DMS53 treated with DMSO at 0.1 percent for 48 hours (cell line): ENCODE measurements around the gene PAX8.
"Not testable (repeated sequence)": the region's sequence is repeated elsewhere in the genome, so short reads cannot be mapped to it uniquely, and the experiment has no call there.

ENCODE experiments used
- DNase-seq: peaks from one replicate; lab custom pipeline; 2025; ENCODE audit not compliant: unreplicated experiment; lab: John Stamatoyannopoulos, UW

Gene PAX8

DNA sequence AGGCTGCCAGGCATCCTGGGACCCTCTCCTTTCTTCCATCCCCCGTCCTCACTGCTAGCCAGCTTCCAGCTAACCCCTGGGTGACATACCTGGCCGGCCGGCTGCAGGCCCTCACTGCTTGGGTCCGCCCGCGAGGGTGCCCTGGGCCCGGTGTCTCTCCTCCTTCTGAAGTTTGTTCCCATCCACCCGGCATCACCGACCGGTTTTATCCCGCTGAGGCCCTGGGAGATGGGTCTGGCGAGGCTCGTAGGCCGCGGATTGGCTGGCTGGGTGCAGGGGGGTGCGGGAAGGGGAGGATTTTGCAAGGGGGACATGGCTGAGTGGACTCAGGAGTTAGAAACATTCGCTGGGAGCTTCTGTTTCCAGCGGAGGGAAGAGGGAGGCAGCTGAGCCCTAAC is at the start of gene PAX8:
Gene PAX8, minus strand, starts transcription at position 180 of the 398 bp plus-strand sequence. CDS start 527 bp downstream, outside the sequence.
- DNase-seq, result no peak

DNA sequence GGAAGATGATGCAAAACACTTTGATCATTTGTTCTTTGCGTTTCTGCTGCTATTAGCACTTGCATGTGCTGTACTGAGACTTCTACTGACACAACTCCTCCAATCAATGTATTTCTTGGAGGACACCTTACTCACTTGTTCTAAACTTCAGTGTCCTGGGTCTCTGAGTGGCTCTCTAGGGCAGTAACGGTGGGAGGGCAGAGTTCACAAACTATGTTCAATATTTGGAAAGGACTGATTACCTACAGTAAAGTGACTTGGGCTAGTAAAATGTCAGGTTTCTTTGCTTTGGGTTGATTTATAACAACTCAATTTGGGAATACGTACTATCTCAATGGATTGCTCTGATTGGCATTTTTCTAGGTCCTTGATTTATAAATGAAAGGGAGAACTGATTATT is 49.3 kb upstream of the PAX8 start:
- DNase-seq, result no peak

DNA sequence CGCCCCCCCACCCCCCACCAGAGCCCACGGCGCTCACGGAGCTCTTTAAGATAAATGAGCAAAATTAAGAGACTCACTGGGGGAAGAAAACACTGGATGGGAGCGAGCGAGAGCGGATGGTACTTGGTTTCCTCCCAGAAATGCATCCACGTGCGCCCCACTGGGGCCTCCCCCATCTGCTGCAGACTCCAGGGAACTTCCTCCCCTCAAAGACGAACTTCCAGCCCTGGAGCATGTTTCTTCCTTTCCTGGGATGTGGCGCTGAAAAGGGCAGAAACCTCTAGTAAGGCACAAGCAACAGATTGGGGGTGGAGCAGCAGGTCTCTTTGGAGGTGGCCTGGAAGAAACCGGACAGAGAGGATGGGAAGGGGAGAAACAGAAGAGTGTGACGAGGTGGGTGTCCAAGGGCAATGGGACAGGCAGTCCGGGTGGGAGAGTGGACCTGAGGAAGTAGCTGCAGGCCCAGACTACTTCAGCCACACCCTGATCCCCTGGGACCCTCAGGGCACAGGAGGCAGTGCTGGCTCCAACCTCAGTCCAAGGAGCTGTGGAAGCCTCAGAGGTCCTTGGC is 46.5 kb upstream of the PAX8 start:
- DNase-seq, result not testable (repeated sequence)

DNA sequence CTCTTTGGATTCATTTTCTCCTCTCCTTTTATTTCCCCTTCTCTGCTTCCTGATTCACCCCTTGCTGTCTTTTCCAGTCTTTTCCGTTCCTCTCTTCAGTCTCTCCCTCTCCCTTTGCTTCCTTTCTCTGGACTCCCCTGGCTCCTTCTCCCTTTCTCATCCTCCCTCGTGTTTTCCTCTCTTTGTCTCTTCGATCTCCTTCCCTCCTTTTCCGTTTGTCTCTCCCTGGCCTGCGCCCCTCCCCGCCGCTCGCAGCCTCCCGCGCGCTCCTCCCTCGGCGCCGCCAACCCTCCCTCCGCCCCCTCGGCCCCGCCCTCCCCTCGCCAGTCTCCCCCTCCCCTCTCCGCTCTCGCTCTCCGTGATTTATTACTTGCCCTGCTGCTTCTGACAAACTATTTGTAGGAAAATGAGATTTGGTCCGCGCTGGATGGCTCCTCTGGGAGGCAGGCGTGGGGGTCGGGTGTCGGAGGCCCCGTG is 46.0 kb upstream of the PAX8 start:
- DNase-seq, result peak; percentile 64

DNA sequence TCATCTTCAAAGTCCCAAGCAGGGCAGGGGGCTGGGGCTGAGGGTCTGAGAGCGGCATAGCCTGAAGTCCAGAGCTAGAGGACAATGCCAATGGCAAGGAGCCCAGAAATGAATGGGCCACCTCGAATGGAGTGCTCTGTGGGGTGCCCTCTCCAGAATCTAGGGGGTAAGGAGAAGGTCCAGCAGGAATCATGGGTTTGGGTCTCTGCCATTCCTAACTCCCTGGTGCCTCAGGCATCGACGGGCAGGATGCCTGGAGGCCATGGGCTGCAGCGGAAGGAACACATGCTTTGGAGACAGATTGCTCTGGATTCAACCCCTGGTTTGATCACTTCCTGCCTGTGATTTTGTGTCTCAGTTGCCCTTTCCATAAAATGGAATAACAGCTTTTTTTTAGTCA is 44.4 kb upstream of the PAX8 start:
- not testable (repeated sequence) for DNase-seq

DNA sequence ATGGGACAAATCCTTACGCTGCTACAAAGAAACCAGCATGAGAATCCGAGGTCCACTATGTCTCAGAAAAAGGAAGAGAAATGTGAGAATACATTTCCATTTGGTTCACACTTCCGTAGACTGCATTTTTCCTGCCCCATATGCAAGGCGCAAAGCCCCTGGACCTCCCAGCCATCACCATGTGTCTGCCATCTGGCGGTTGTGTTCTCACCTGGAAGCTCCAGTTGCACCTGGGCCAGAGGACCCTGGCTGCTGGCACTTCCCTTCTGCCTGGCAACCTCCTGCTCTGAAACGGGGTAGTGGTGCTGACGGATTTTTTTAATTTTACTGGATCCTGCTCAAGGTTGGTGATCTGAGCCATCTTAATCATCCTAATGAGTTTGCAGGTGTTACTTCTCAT is 41.4 kb upstream of the PAX8 start:
- DNase-seq, result not testable (repeated sequence)

DNA sequence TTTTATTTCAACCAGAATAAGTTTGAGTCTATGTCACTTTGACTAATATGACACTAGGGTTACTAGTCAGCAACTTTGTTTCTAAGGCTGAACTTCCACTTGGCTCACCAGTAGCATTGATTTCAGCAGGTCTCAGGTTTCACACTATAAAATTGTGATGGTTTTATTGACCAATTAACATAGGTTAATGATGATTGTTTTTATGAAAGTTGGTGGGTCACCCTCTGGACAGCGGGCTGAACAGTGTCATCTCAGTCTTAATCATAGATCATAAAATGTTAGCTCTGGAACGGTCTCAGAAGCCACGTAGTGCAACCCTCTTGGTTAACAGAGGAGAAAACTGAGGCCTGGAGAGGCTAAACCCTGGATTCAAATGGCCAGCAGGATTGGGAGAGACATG is 40.2 kb upstream of the PAX8 start:
- DNase-seq, result not testable (repeated sequence)

DNA sequence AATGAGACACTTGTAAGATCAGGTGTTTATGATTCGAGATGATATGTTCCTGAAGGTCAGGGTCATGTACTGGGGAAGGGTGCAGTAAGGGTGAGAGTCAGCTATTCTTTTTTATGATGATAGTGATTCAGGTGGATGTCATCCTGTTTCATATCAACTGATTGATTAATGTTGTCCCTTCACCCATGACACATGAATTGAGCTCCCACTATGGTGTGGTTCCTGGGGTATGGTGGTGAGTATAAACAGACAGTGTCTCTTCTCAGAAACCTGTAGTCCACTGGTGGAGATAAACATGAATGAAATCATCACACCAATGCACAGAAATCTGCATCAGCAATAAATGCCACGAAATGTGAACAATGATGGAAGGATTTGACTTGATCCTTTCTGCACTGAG is 37.4 kb upstream of the PAX8 start:
- DNase-seq, result no peak

DNA sequence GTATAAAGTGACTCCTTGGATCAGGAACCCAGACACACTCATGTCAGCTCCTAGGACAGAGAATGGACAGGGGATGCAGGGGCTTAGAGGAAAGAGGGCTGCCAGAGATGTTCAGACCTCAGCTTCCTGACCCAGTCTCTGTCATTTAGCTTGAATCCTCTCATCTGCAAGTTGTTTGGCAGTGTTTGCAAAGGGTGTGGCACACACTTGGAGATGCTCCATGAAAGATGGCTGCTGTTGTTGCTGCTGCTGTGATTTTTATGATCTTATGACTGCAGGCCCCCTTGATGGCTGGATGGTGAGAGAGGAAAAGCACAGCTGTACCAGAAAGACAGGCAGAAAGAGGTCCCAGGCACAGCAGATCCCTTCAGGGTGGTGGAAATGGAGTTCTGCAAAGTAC is 35.9 kb upstream of the PAX8 start:
- not testable (repeated sequence) for DNase-seq

DNA sequence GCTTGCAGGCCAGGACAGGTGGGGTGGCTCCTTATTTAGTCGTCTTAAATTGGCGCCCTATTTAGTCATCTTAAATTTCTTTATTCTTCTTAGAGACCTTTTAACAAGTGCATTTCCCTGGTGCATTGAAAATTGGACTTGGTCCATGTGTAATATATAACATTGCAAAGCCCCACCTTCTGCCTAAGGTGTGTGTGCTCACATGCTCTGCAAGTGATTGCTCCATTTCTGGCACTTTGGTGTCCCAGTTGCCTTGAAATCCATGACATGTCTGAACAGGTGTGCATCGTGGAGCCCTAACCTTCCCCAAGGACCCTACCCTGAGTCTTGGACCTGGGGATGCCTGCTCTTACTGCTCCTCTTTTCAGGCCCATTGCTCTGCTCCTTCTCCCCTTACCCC is 35.5 kb upstream of the PAX8 start:
- DNase-seq, result not testable (repeated sequence)

DNA sequence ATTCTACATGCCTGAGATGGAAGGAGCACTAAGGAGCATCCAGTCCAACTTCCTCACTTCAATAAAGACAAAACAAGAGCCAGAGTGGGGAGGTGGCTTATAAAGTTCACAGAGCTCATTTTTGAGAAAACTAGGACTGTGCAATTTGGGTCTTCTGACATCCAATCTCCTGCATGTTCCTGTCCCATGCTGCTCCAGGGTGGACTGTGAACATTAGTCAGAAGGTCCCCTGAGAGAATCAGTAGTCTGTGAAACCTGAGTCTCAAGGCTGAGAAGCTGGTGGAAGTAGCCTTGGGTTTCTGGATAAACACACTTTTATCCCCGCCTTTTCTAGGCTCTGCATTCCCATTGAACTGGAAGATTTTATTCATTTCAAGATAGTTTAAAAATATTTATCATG is 33.1 kb upstream of the PAX8 start:
- not testable (repeated sequence) for DNase-seq

DNA sequence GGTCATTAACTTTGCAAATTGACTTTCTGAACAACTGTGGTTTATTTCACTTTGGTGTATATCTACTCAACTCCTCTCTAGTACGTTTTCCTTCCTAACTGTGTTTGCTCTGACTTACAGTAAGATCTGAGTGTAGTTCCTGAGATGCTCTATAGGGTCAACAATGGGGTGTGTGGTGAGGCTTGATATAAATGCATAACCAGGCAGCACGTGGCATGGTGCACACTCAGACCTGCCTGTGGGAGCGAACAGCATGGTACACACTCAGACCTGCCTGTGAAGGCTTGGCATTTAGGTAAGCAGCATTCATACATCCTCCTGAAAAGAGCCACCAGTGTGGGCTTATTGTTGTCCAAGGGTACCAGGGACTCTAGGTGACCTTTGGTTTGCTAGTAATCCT is 32.5 kb upstream of the PAX8 start:
- not testable (repeated sequence) for DNase-seq

DNA sequence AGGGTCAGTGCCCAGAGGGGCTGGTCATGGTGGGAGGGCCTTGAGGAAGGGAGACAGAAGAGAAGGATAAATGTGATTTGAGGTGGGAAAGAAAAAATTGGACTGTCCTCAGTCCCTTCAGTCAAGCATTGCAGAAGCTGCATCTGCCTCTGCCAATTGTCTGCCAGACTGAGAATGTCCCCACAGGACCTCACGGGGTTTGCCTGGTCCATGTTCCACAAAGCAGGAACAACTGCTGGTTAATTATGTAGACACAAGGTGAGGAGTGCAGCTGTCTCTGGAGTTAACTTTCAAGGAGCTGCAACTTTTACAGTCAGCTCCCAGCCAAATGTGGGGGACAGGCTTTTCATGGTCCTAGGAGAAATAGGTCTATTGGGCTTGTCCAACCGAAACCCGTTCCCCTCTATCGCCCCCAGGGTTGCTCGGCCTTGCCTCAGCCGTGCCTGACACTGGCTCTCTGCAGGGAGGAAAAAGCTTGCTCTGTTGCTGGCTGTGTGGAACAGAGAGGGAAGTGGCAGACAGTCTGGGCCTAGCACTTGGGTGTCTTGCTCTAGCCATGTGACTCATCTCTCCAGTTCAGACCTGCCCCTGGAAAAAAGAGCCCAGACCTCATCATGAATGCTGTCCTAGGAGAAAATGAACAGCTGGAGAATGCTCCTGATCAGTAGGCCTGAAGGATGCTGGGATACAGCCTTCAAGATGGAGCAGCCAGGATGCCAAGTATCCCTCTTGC is 31.1 kb upstream of the PAX8 start:
- DNase-seq, result no peak

DNA sequence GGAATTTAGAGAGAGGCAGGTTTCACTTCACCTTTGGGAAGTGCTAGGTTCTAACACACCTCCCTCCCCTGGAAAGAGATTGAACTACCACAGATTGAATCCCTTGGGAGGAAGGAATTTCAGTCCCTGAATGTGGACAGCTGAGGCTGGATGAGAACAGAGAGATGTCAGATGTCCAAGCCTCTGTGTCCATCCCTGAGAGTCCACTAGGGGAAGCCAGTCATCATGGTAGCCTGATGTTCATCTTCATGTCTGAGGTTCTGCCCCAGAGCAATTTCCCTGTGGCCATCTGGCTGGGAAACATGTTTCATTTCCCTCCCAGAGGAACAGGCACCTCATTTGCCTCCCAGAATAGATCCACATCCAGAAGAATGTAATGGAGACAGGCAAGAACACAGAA is 30.1 kb upstream of the PAX8 start:
- not testable (repeated sequence) for DNase-seq

DNA sequence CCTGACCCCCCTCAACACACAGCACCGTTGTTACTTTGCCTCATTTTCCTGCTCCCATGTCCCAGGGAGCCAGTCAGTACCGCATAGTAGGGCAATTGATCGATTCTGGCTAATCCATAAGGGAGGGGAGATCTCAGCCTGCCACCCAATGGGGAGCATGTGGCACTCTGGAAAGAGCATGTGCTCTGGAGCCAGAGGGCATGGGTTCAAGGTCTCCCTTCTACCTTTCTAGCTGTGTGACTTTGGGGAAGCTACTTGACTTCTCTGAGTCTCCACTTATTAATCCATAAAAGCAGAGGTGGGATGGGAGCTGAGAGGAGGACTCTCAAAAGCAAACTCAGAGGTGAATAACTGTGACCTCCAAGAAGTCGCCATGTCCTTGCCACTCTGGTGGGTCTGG is 27.5 kb upstream of the PAX8 start:
- DNase-seq, result not testable (repeated sequence)

DNA sequence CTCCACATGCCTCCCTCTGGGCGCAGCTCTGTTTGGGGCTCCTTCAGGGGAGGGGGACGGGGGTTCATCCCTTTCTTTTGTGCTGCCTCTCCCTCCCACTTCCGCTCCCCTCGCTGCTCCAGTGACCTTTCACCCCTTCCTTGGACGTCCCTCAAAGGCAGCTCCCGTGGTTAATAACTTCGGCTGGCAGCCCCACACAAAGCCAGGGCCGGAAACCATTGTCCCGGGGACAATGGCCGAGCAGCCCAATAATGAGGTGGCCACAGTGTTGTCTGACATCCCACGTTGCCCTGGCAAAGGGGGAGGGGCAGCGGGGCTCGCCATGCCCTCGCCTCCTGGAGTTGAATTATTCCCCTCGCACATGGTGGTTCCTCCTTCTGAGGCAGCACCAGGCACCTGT is 27.0 kb upstream of the PAX8 start:
- not testable (repeated sequence) for DNase-seq

DNA sequence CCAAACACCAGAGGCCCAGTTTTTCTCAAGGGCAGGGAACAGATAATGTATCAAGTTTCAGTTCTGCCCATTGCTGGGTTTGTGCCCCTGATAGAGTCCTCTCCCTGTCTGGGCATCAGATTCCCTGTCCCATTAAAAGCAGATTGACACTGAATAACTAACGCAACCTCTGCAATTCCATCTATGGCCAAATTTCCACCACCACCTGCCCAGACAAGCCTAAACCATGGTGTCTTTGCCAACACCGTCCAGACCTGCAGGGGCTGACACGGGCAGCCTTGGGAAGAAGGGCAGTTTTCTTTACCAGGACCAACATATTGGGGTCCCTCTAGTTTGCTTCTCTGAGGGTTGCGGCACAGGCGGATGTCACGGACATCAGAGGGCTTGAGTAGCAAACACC is 26.4 kb upstream of the PAX8 start:
- DNase-seq, result no peak

DNA sequence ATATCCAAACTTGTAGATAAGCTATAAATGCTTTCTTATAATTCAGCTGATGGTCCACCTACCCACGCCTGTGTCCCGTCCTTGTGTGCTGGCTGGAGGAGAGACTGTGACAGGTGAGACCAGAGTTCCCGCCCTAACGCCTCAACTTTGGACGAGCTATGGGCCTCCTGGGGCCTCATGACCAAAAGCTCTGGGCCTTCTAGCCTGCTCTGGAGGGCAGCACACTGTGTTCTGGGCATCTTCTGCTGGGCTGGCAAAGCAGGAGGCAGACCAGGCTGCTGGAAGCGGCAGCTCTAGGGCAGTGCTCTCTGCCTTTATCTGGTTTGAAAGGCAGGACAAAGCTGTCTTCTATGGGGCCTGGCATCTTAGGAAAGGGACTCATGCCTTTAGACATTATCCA is 26.0 kb upstream of the PAX8 start:
- no peak for DNase-seq

DNA sequence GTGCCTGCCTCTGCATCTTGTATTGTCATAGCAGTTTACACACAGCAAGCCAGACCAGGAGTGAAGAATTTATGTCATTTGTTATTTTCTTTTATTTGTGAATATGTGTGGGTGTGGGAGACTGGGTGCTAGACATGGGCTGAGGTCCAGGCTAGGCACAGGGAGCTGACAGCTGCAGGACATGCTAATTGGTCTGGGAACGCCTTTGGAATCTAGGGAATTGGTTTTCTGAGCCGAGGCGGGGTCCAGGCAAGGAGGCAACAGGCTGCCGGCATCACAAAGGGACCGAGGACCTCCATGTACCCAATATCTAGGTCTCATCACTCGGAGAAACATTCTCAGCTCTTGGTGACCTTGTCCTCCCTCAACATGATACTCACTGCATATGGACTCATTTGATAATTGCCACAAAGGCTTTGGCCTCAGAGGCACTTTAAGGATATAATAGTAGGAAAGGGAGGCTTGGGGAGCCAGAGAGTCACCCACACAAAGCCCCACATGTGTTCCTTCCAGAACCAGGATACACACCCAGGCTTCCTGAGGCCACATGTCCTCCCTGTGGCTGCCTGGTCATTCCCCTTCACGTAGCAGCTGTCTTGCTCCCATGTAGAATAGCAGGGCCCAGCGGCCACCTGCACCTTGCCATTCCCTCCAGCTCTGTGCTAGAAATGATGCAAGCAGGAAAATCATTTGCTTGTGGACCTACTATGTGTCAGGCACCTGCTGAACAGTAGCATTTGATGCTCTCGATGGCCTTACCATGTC is 23.7 kb upstream of the PAX8 start:
- not testable (repeated sequence) for DNase-seq

DNA sequence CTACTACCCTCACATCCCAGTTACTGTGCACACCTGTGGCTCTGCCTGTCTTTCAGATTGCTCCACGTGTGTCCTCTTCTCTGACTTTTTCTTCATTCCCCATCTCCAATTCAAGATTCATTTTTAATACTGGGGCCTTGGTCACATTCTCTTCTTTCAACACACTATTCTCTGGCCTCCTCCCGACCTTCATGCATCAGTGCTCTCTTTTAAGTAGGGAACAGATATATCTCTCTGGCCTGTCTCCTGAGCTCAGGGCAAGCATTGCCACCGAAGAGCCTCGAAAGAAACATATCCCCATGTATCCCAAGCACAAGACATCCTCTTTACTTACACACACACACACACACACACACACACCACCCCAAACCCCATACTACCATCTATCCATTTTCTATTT is 21.6 kb upstream of the PAX8 start:
- no peak for DNase-seq

DNA sequence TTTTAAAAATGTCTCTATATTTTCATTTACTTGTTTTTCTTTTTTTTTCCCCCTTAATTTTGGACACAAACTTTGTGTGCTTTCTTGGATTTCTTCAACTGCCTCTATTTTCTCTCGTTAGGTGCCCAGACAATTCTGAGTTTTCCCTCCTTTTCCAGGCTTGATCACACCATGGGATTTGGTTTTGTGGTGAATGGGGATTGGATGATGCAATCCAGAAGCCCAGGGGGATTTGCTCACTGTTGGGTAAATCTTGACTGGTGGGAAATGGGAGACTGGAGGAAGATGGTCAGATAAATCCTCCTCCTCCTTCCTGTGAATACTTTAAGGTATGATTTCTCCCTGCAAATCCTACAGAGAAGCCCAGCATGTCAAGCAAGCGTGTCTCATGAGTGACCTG is 19.5 kb upstream of the PAX8 start:
- DNase-seq, result no peak

DNA sequence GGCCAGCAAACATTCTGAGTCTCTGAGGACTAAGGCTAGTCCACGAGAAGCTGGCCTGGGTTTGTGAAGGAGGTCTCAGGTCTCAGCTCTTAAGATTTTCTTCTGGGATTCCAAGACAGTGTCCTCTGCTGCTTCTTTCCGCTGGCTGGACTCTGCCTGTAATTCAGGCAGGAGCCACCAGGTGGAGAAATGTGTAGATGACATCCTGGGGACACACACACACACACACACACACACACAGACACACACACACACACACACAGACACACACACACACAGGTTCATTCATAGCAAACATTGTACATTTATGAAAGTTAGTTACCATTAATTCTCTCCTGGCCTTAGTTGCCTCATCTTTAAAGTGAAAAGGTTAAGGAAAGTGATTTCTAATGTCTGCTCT is 18.9 kb upstream of the PAX8 start:
- not testable (repeated sequence) for DNase-seq
